NT2/D1 (cell line): ENCODE results near the gene MYO9B.
"Not testable (repeated sequence)": the region's sequence is repeated elsewhere in the genome, so short reads cannot be mapped to it uniquely, and the experiment has no call there.

ENCODE experiments used
- DNase-seq: peaks from one replicate; pipeline ENCODE4 v3.0.0-alpha.2; 2011; ENCODE audit warnings: low read depth, low spot score
- H3K27me3 ChIP-seq: 2 replicates; pipeline ENCODE4 v1.6.0; 2011; ENCODE audit warnings: mild to moderate bottlenecking; ENCODE audit not compliant: insufficient read length, insufficient read depth
- H3K36me3 ChIP-seq: 2 replicates; pipeline ENCODE4 v1.6.1; 2011; ENCODE audit warnings: mild to moderate bottlenecking, low read length, mixed read lengths; ENCODE audit not compliant: insufficient read depth, insufficient read length
- H3K4me1 ChIP-seq: 2 replicates; pipeline ENCODE4 v1.5.1; 2011; ENCODE audit not compliant: insufficient read depth, insufficient read length
- H3K4me3 ChIP-seq: 2 replicates; pipeline ENCODE4 v1.5.1; 2011; ENCODE audit warnings: low read depth; ENCODE audit not compliant: insufficient read length
- H3K9ac ChIP-seq: 2 replicates; pipeline ENCODE4 v1.6.0; 2011; ENCODE audit warnings: low read depth; ENCODE audit not compliant: insufficient read length
- H3K9me3 ChIP-seq: 2 replicates; pipeline ENCODE4 v1.5.1; 2011; ENCODE audit warnings: mild to moderate bottlenecking, low read length; ENCODE audit not compliant: insufficient read depth
- SUZ12 ChIP-seq: IDR thresholded peaks from 2 replicates; pipeline ENCODE4 v1.6.1; 2011; ENCODE audit not compliant: insufficient read length, insufficient read depth; ENCODE audit errors: extremely low read depth
- YY1 ChIP-seq: IDR thresholded peaks from 2 replicates; pipeline ENCODE4 v1.6.1; 2011; ENCODE audit not compliant: insufficient read length, insufficient read depth
- ZNF274 ChIP-seq: IDR thresholded peaks from 2 replicates; pipeline ENCODE4 v1.6.1; 2011; ENCODE audit warnings: mild to moderate bottlenecking, low read depth, low read length

The MYO9B gene

DNA sequence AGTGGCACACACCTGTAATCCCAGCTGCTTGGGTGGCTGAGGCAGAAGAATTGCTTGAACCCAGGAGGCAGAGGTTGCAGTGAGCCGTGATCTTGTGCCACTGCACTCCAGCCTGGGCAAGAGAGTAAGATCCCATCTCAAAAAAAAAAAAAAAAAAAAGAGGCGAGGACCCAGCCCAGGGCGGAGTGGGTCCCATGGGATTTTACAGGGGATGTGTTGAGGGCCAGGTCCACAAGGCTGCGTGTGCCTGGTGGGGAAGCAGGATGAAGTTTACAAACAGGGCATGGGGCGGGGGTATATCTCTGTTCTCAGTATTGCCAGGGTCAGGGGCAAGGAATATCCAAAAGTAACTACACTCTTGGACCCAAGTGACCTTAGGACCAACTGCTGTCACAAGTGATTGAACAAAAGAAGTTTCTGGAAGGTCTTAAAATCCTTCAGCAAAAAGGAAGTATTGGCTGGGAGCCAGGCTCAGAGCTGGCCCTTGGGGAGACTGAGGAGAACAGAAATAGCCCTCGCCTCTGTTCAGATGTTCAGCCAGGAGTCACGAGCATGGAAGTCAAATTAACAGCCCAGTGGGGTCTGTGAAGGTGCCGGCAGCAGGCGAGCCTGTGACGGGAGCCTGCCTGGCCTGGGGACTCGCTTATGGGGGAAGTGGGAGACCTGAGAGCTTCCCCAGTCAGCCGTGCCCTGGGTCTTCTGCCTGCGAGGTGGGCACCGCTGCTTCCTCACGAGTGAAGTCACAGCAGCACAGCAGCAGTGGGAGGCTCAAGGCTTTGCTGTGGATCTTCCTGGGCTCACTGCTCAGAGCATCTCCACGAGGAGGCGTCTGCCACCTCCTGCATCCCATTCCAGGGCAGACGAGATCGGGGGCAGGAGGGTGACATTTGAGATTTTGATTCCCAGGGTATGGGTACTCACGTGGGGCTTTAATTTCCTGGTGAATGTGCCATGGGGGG is 6.4 kb downstream of the MYO9B start:
- no peak overlapping the region for H3K4me3 ChIP-seq
- H3K4me1 ChIP-seq, result peaks cover 29% of the 10 kb centered on the region

DNA sequence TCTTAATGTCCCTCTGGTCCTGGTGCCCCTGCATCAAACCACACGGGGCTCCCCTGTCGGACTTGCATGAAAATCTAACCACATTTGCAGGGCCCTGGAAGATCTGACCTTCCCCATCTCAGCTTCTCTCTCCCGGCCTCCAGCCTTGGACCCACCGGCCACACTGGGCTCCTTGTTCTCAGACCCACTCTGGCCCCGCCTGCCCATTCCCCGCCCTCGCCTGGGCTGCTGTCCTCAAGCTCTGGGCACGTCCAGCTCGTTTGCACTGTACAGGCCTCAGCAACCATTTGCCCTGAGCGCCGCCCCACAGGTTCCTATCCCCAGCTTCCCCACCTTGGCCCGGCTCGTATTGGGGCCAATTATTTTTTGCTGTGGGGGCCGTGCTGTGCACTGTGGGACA is 10.5 kb downstream of the MYO9B start:
- Histone ChIP-seq H3K9me3 (no peaks in the 10 kb centered on the region), H3K27me3 (no peaks in the 10 kb centered on the region), H3K36me3 (peaks cover 44% of the 10 kb centered on the region), H3K4me1 (peaks cover 8% of the 10 kb centered on the region), H3K4me3 (no peak overlapping the region), H3K9ac (no peak overlapping the region)
- DNase-seq, result no peak
- TF ChIP-seq SUZ12 (no peak), YY1 (no peak), ZNF274 (no peak)

More for the DNA sequence above, 6.4 kb downstream of the MYO9B start:
- DNase-seq, result no peak
- peaks cover 48% of the 10 kb centered on the region for H3K36me3 ChIP-seq
- TF ChIP-seq ZNF274 (no peak), SUZ12 (no peak), YY1 (no peak)
- H3K27me3 ChIP-seq, result no peaks in the 10 kb centered on the region
- H3K9ac ChIP-seq, result no peak overlapping the region
- H3K9me3 ChIP-seq, result no peaks in the 10 kb centered on the region

GRCh38 chr19:17086834-17087233 is 11.3 kb downstream of the MYO9B start:
- no peaks in the 10 kb centered on the region for H3K27me3 ChIP-seq
- TF ChIP-seq ZNF274 (no peak), YY1 (no peak), SUZ12 (no peak)
- no peak overlapping the region for H3K4me3 ChIP-seq
- no peaks in the 10 kb centered on the region for H3K9me3 ChIP-seq
- no peak for DNase-seq
- H3K36me3 ChIP-seq, result peaks cover 45% of the 10 kb centered on the region
- no peak overlapping the region for H3K9ac ChIP-seq
- H3K4me1 ChIP-seq, result peaks cover 13% of the 10 kb centered on the region

GRCh38 chr19:17088552-17088951 is 13.0 kb downstream of the MYO9B start:
- DNase-seq, result no peak
- Histone ChIP-seq H3K36me3 (peaks cover 34% of the 10 kb centered on the region), H3K4me3 (no peak overlapping the region), H3K27me3 (no peaks in the 10 kb centered on the region), H3K9me3 (no peaks in the 10 kb centered on the region), H3K4me1 (peaks cover 12% of the 10 kb centered on the region), H3K9ac (no peak overlapping the region)
- no peak for TF ChIP-seq YY1
- no peak for TF ChIP-seq SUZ12
- TF ChIP-seq ZNF274, result no peak

DNA sequence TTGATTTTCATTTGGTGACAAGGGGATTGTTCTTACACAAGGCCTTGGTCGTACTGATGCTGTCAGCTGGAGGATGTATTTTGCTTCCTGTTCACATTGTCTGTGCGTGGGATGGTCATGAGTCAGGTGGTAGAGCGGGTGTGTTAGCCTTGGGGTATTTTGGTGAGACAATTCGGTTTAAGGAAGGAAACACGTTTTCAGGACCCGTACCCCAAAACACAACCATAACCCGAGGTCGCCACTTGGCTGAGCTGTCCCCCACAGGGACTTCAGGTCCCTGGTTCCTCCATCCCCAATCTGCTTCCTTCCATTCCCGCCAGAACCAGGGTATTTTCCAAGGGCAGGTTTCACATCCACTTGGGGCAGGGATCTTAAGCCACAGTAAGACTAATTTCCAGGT is 15.0 kb downstream of the MYO9B start:
- H3K4me1 ChIP-seq, result peaks cover 10% of the 10 kb centered on the region
- no peak for TF ChIP-seq ZNF274
- TF ChIP-seq YY1, result no peak
- no peak for TF ChIP-seq SUZ12
- H3K9ac ChIP-seq, result no peak overlapping the region
- DNase-seq, result no peak
- H3K4me3 ChIP-seq, result no peak overlapping the region
- H3K27me3 ChIP-seq, result no peaks in the 10 kb centered on the region
- H3K9me3 ChIP-seq, result no peaks in the 10 kb centered on the region
- peaks cover 34% of the 10 kb centered on the region for H3K36me3 ChIP-seq

DNA sequence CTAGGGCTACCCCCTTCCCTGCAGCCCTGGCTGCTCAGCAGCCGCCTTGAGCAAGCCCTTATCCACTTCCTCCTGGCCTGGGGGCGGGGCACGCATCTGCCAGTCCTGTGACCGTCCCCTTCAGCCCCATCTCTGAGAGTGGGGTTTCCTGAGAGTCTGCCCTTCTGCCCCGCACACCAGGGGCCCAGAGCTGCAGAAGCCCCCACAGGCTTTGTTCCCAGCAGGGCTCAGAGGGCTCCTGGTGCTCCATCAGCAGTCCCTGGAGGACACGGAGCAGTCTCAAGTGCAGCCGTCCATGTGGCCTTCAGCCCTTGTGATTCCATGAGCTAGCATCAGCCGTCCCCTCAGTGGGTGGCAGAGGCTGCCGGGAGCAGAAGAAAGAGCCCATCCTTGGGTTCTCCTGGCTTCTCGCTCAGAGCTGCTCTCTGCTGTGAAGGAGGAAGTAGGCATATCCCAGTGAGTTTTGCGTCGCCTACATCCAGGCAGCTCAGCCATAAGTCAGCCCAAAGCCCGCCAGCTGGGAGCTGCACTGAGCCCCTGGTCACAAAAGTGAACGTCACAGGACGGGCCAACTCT is 16.3 kb downstream of the MYO9B start:
- Histone ChIP-seq H3K9ac (no peak overlapping the region), H3K9me3 (no peaks in the 10 kb centered on the region), H3K4me1 (peaks cover 6% of the 10 kb centered on the region), H3K27me3 (no peaks in the 10 kb centered on the region), H3K4me3 (no peak overlapping the region), H3K36me3 (peaks cover 21% of the 10 kb centered on the region)
- TF ChIP-seq YY1 (no peak), SUZ12 (no peak), ZNF274 (no peak)
- no peak for DNase-seq

GRCh38 chr19:17092696-17093095 is 17.1 kb downstream of the MYO9B start:
- no peak overlapping the region for H3K9ac ChIP-seq
- peaks cover 13% of the 10 kb centered on the region for H3K36me3 ChIP-seq
- no peak overlapping the region for H3K4me3 ChIP-seq
- no peaks in the 10 kb centered on the region for H3K9me3 ChIP-seq
- H3K27me3 ChIP-seq, result no peaks in the 10 kb centered on the region
- peaks cover 6% of the 10 kb centered on the region for H3K4me1 ChIP-seq
- DNase-seq, result no peak
- no peak for TF ChIP-seq YY1
- no peak for TF ChIP-seq SUZ12
- no peak for TF ChIP-seq ZNF274

GRCh38 chr19:17094694-17095093 is 19.1 kb downstream of the MYO9B start:
- H3K27me3 ChIP-seq, DNase-seq, H3K9ac ChIP-seq, H3K4me3 ChIP-seq, H3K9me3 ChIP-seq, H3K4me1 ChIP-seq: not testable (repeated sequence)
- peaks cover 13% of the 10 kb centered on the region for H3K36me3 ChIP-seq
